ENCODE data around the gene SNX30. TPM values are rescaled to one million over a fixed set of nuclear protein-coding genes. Genes with fewer than 3 reads are reported as not detected.

The SNX30 gene
- polyA plus RNA-seq, 1 of the 3 experiments (the other 2 are of a cell fraction) = 2.7 TPM

- TF ChIP-seq REST (IDR thresholded peaks at IDR 0.05; ENCODE audit: low read depth, low read length) (no peak), MEF2A (IDR thresholded peaks at IDR 0.05; ENCODE audit: borderline replicate concordance, low read depth) (no peak), EZH2phosphoT487 (IDR thresholded peaks at IDR 0.05; ENCODE audit: borderline replicate concordance, low read depth) (no peak), PBX3 (IDR thresholded peaks at IDR 0.05) (no peak)
These were observed 98.9 kb downstream of the SNX30 start (continued) for GRCh38 chr9:112849363-112849922.

- H3K4me3 ChIP-seq (ENCODE audit: low read depth in 2 of 2, low read length in 1 of 2) = no peak overlapping the region
- H3K9ac ChIP-seq = no peak overlapping the region
- WGBS (ENCODE audit: low lambda C conversion rate) = 97% methylated on average over 6 of the region's 6 CpGs
- H3K4me2 ChIP-seq = no peak overlapping the region
- no peaks in the 10 kb centered on the region for H4K20me1 ChIP-seq (ENCODE audit: insufficient read depth)
- no peak for DNase-seq
- no peaks in the 10 kb centered on the region for H3F3A ChIP-seq (replicated peaks; ENCODE audit: insufficient read depth)
- H2AFZ ChIP-seq (ENCODE audit: low read depth) = no peak overlapping the region
- POLR2A ChIA-PET = no interaction called here
- CTCF ChIA-PET = no interaction called here
- H3K79me2 ChIP-seq (ENCODE audit: insufficient read depth) = no peaks in the 10 kb centered on the region
- H3K36me3 ChIP-seq (replicated peaks in 1 of 2; ENCODE audit: control insufficient read depth in 1 of 2, insufficient read depth in 2 of 2, low read length in 1 of 2) = peaks cover 0 to 5% of the 10 kb centered on the region in 2 experiments
- H3K27me3 ChIP-seq (ENCODE audit: insufficient read depth) = no peaks in the 10 kb centered on the region
- no peaks in the 10 kb centered on the region for H3K9me3 ChIP-seq
- no peak overlapping the region for H3K27ac ChIP-seq (ENCODE audit: low read depth in 2 of 2, low read length in 1 of 2)
- peaks cover 0 to 2% of the 10 kb centered on the region in 2 experiments; a peak in 1 of 4 replicates for H3K4me1 ChIP-seq (ENCODE audit: control insufficient read depth in 1 of 2, insufficient read depth in 2 of 2, low read depth in 1 of 2, low read length in 1 of 2)
- no peaks in the 10 kb centered on the region for H3K9me2 ChIP-seq
- TF ChIP-seq ZBTB33 (IDR thresholded peaks at IDR 0.05; ENCODE audit: borderline replicate concordance, low read depth) (no peak), EP300 (IDR thresholded peaks at IDR 0.05; ENCODE audit: borderline replicate concordance in 1 of 2, low read depth in 1 of 2, low read length in 1 of 2) (no peak), USF1 (IDR thresholded peaks at IDR 0.05; ENCODE audit: borderline replicate concordance, low read depth) (no peak), MXI1 (IDR thresholded peaks at IDR 0.05; ENCODE audit: low read depth, low read length) (no peak), RXRA (IDR thresholded peaks at IDR 0.05; ENCODE audit: borderline replicate concordance, low read depth) (no peak), REST (IDR thresholded peaks at IDR 0.05; ENCODE audit: low read depth, low read length) (no peak), CHD2 (IDR thresholded peaks at IDR 0.05; ENCODE audit: low read length, partially characterized antibody) (no peak), CTCF (IDR thresholded peaks at IDR 0.05) (no peak), GABPA (IDR thresholded peaks at IDR 0.05; ENCODE audit: low read depth) (no peak), FOXM1 (IDR thresholded peaks at IDR 0.05; ENCODE audit: low read depth) (no peak), PBX3 (IDR thresholded peaks at IDR 0.05) (no peak), FOSL2 (IDR thresholded peaks at IDR 0.05; ENCODE audit: borderline replicate concordance, low read depth) (no peak)
These were observed 100.3 kb downstream of the SNX30 start for GRCh38 chr9:112850840-112851239.

Data from SK-N-SH (cell line).